Liver (tissue), 9 donors: ENCODE data around the gene AGBL5. TPM values are rescaled to one million over a fixed set of nuclear protein-coding genes. Genes with fewer than 3 reads are reported as not detected.

Experiments used
- DNase-seq: peaks from one replicate; pipeline ENCODE4 v3.0.0-alpha.2; 2017; ENCODE audit warnings: low spot score
- H3K27ac ChIP-seq, 2 donors: one replicate each; pipeline ENCODE4 v1.7.0; 2013; ENCODE audit warnings: inconsistent platforms in 2 of 2, low read length in 2 of 2, control low read depth in 1 of 2, low read depth in 1 of 2, mild to moderate bottlenecking in 1 of 2
- H3K27me3 ChIP-seq, 4 donors: one replicate each; pipeline versions ENCODE4 v1.6.1 to v1.7.0; 2013; ENCODE audit warnings: low read length in 3 of 4, inconsistent platforms in 1 of 4, mild to moderate bottlenecking in 1 of 4, moderate library complexity in 1 of 4; ENCODE audit not compliant: control insufficient read depth in 4 of 4, insufficient read depth in 4 of 4
- H3K36me3 ChIP-seq, 4 donors: one replicate each; pipeline versions ENCODE4 v1.6.1 to v1.7.0; 2013; ENCODE audit warnings: low read length in 3 of 4, mild to moderate bottlenecking in 3 of 4, low read depth in 1 of 4, moderate library complexity in 1 of 4; ENCODE audit not compliant: control insufficient read depth in 4 of 4, insufficient read depth in 3 of 4
- H3K4me1 ChIP-seq, 4 donors: one replicate each; pipeline versions ENCODE4 v1.6.1 to v1.7.0; 2013; ENCODE audit warnings: low read length in 3 of 4, mild to moderate bottlenecking in 3 of 4, moderate library complexity in 1 of 4; ENCODE audit not compliant: control insufficient read depth in 4 of 4, insufficient read depth in 4 of 4
- H3K4me3 ChIP-seq, 3 donors: one replicate each; pipeline versions ENCODE4 v1.6.1 to v1.7.0; 2013; ENCODE audit warnings: low read length in 3 of 3, control low read depth in 1 of 3, low read depth in 1 of 3, mild to moderate bottlenecking in 1 of 3
- H3K9ac ChIP-seq, 2 donors: one replicate each; pipeline ENCODE4 v1.7.0; 2013; ENCODE audit warnings: low read length in 2 of 2, mild to moderate bottlenecking in 2 of 2, moderate library complexity in 2 of 2, control low read depth in 1 of 2, low read depth in 1 of 2
- H3K9me3 ChIP-seq, 4 donors: one replicate each; pipeline versions ENCODE4 v1.6.1 to v1.7.0; 2013; ENCODE audit warnings: low read length in 3 of 4; ENCODE audit not compliant: control insufficient read depth in 4 of 4
- EGR1 ChIP-seq, 2 donors: IDR thresholded peaks; 2 replicates each; pipeline ENCODE4 v1.6.1; 2016 to 2018; ENCODE audit warnings: antibody characterized with exemption in 2 of 2, low read depth in 2 of 2
- FOXA1 ChIP-seq: IDR thresholded peaks from 2 replicates; pipeline ENCODE4 v1.6.1; 2016; ENCODE audit warnings: antibody characterized with exemption
- FOXA2 ChIP-seq: IDR thresholded peaks from 2 replicates; pipeline ENCODE4 v1.6.1; 2016; ENCODE audit warnings: antibody characterized with exemption
- GABPA ChIP-seq, 2 donors: IDR thresholded peaks in 1 of 2; conservative IDR thresholded peaks in 1 of 2; 2 replicates each; pipeline ENCODE4 v1.6.1; 2016; ENCODE audit warnings: antibody characterized with exemption in 2 of 2, mild to moderate bottlenecking in 1 of 2, moderate library complexity in 1 of 2
- HNF4A ChIP-seq, 2 donors: conservative IDR thresholded peaks; 2 replicates each; pipeline ENCODE4 v1.6.1; 2016; ENCODE audit warnings: antibody characterized with exemption in 2 of 2, mild to moderate bottlenecking in 2 of 2
- HNF4G ChIP-seq: IDR thresholded peaks from 2 replicates; pipeline ENCODE4 v1.6.1; 2016; ENCODE audit warnings: antibody characterized with exemption
- JUND ChIP-seq, 2 donors: IDR thresholded peaks; 2 replicates each; pipeline ENCODE4 v1.6.1; 2016; ENCODE audit warnings: antibody characterized with exemption in 2 of 2
- NR2F2 ChIP-seq: IDR thresholded peaks from 2 replicates; pipeline ENCODE4 v1.6.1; 2016; ENCODE audit warnings: antibody characterized with exemption
- RAD21 ChIP-seq, 2 donors: IDR thresholded peaks; 2 replicates each; pipeline ENCODE4 v1.6.1; 2016; ENCODE audit warnings: antibody characterized with exemption in 2 of 2, mild to moderate bottlenecking in 2 of 2
- RXRA ChIP-seq, 2 donors: IDR thresholded peaks; 2 replicates each; pipeline ENCODE4 v1.6.1; 2017 to 2018; ENCODE audit warnings: antibody characterized with exemption in 2 of 2, mild to moderate bottlenecking in 1 of 2
- SP1 ChIP-seq: IDR thresholded peaks from 2 replicates; pipeline ENCODE4 v1.6.1; 2018; ENCODE audit warnings: antibody characterized with exemption, mild to moderate bottlenecking
- TAF1 ChIP-seq: conservative IDR thresholded peaks from 2 replicates; pipeline ENCODE4 v1.6.1; 2016; ENCODE audit warnings: antibody characterized with exemption, mild to moderate bottlenecking
- WGBS: extraction: QIAGEN DNeasy Blood & Tissue Kit; methylation state at CpG from one replicate; pipeline ENCODE4 v1.1.7; 2013; 5-methylcytosine and 5-hydroxymethylcytosine counted together
- polyA plus RNA-seq, 2 donors: library from polyadenylated mRNA; stranded (reverse) in 1 of 2; unstranded in 1 of 2; fragments of 200-250 nt in 1 of 2; fragments of >200 nt in 1 of 2; fragmentation: Nextera tagmentation in 1 of 2; extraction: Ambion mirVana in 1 of 2; gene quantifications; one replicate each; pipeline versions ENCODE4 v1.2.1 to v1.2.3, GENCODE V29; 2013 to 2015
- total RNA-seq, 2 donors: library from RNA; depleted of rRNA; stranded (reverse); fragments of >200 nt; gene quantifications; one replicate each; pipeline ENCODE4 v1.2.3, GENCODE V29; 2014
- TF ChIP-seq, protein P1 (sequence below): fragments of 150-350 bp; IDR thresholded peaks from 2 replicates; pipeline ENCODE4 v1.5.1; 2017; ENCODE audit warnings: improper control_type of control experiment, low read depth, low read length; ENCODE audit not compliant: missing input control
- TF ChIP-seq, protein P2 (sequence below): IDR thresholded peaks from 2 replicates; pipeline ENCODE4 v1.6.1; 2016; ENCODE audit warnings: antibody characterized with exemption, mild to moderate bottlenecking
- TF ChIP-seq, protein P3 (sequence below): IDR thresholded peaks from 2 replicates; pipeline ENCODE4 v1.6.1; 2016; ENCODE audit warnings: antibody characterized with exemption
- TF ChIP-seq, protein P4 (sequence below): IDR thresholded peaks from 2 replicates; pipeline ENCODE4 v1.6.1; 2016; ENCODE audit warnings: antibody characterized with exemption
- TF ChIP-seq, protein P5 (sequence below): IDR thresholded peaks from 2 replicates; pipeline ENCODE4 v1.6.1; 2016; ENCODE audit warnings: antibody characterized with exemption
- donor health status: healthy.
- donor health status: healthy.
- donor health status: healthy.
- donor health status: healthy.
- donor health status: healthy.

AGBL5 gene
- total and polyA plus RNA-seq, 4 donors = 3.2 to 9.0 (median 4.8) TPM

DNA sequence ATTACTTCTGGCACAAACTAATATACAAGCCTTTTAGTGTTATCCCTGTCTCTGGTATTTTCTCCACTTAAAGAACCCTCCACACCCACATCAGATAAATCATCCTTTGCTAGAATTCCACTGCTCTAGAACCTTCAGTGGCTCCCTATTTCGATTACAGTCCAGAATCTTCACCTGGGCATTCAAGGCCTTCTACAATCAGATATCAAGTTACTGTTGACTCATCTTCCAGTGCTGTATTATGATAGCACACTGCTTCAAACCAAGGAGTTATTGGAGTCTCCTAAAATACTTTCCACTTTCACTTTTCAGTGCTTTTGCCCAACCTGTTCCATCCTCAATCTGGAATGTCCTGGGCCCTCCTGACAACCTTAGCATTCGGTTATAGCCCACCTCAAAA lies 64.1 kb downstream of the AGBL5 start:
- H3K27me3 ChIP-seq = peaks cover 0 to 2% (median 0%) of the 10 kb centered on the region in 4 donors
- no peak for DNase-seq
- 74% methylated on average over 2 of the region's 2 CpGs for WGBS
- no peak overlapping the region for H3K27ac ChIP-seq
- no peaks in the 10 kb centered on the region for H3K36me3 ChIP-seq
- peaks cover 0 to 10% (median 9%) of the 10 kb centered on the region in 4 donors for H3K4me1 ChIP-seq
- TF ChIP-seq, protein P1, sequence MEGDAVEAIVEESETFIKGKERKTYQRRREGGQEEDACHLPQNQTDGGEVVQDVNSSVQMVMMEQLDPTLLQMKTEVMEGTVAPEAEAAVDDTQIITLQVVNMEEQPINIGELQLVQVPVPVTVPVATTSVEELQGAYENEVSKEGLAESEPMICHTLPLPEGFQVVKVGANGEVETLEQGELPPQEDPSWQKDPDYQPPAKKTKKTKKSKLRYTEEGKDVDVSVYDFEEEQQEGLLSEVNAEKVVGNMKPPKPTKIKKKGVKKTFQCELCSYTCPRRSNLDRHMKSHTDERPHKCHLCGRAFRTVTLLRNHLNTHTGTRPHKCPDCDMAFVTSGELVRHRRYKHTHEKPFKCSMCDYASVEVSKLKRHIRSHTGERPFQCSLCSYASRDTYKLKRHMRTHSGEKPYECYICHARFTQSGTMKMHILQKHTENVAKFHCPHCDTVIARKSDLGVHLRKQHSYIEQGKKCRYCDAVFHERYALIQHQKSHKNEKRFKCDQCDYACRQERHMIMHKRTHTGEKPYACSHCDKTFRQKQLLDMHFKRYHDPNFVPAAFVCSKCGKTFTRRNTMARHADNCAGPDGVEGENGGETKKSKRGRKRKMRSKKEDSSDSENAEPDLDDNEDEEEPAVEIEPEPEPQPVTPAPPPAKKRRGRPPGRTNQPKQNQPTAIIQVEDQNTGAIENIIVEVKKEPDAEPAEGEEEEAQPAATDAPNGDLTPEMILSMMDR = no peak
- TF ChIP-seq FOXA2 (no peak), JUND (IDR thresholded peaks at IDR 0.05) (no peak), RAD21 (IDR thresholded peaks at IDR 0.05) (no peak), FOXA1 (no peak), RXRA (IDR thresholded peaks at IDR 0.05) (no peak), EGR1 (IDR thresholded peaks at IDR 0.05; ENCODE audit: low read depth in 2 of 2) (no peak), HNF4G (no peak), TAF1 (no peak), HNF4A (conservative IDR thresholded peaks at IDR 0.05) (no peak), GABPA (IDR thresholded peaks at IDR 0.05 in 1 of 2, conservative IDR thresholded peaks at IDR 0.05 in 1 of 2) (no peak), SP1 (no peak), NR2F2 (no peak)
- TF ChIP-seq, protein P2, sequence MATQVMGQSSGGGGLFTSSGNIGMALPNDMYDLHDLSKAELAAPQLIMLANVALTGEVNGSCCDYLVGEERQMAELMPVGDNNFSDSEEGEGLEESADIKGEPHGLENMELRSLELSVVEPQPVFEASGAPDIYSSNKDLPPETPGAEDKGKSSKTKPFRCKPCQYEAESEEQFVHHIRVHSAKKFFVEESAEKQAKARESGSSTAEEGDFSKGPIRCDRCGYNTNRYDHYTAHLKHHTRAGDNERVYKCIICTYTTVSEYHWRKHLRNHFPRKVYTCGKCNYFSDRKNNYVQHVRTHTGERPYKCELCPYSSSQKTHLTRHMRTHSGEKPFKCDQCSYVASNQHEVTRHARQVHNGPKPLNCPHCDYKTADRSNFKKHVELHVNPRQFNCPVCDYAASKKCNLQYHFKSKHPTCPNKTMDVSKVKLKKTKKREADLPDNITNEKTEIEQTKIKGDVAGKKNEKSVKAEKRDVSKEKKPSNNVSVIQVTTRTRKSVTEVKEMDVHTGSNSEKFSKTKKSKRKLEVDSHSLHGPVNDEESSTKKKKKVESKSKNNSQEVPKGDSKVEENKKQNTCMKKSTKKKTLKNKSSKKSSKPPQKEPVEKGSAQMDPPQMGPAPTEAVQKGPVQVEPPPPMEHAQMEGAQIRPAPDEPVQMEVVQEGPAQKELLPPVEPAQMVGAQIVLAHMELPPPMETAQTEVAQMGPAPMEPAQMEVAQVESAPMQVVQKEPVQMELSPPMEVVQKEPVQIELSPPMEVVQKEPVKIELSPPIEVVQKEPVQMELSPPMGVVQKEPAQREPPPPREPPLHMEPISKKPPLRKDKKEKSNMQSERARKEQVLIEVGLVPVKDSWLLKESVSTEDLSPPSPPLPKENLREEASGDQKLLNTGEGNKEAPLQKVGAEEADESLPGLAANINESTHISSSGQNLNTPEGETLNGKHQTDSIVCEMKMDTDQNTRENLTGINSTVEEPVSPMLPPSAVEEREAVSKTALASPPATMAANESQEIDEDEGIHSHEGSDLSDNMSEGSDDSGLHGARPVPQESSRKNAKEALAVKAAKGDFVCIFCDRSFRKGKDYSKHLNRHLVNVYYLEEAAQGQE = no peak
- TF ChIP-seq, protein P3, sequence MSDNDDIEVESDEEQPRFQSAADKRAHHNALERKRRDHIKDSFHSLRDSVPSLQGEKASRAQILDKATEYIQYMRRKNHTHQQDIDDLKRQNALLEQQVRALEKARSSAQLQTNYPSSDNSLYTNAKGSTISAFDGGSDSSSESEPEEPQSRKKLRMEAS = no peak
- TF ChIP-seq, protein P4, sequence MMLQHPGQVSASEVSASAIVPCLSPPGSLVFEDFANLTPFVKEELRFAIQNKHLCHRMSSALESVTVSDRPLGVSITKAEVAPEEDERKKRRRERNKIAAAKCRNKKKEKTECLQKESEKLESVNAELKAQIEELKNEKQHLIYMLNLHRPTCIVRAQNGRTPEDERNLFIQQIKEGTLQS = no peak
- TF ChIP-seq, protein P5, sequence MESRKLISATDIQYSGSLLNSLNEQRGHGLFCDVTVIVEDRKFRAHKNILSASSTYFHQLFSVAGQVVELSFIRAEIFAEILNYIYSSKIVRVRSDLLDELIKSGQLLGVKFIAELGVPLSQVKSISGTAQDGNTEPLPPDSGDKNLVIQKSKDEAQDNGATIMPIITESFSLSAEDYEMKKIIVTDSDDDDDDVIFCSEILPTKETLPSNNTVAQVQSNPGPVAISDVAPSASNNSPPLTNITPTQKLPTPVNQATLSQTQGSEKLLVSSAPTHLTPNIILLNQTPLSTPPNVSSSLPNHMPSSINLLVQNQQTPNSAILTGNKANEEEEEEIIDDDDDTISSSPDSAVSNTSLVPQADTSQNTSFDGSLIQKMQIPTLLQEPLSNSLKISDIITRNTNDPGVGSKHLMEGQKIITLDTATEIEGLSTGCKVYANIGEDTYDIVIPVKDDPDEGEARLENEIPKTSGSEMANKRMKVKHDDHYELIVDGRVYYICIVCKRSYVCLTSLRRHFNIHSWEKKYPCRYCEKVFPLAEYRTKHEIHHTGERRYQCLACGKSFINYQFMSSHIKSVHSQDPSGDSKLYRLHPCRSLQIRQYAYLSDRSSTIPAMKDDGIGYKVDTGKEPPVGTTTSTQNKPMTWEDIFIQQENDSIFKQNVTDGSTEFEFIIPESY = no peak
- no peak overlapping the region for H3K4me3 ChIP-seq
- no peak overlapping the region for H3K9ac ChIP-seq
- H3K9me3 ChIP-seq = no peaks in the 10 kb centered on the region
